Activated CD4-positive, alpha-beta T cell treated with anti-CD3 and anti-CD28 coated beads, Interleukin-2, amount 50 U/mL, for 4 hours (primary cell): ENCODE measurements around the gene ANO2.

Source experiments
- DNase-seq, 2 experiments: peaks; one replicate each; pipeline ENCODE4 v3.0.0-alpha.2; 2020

Gene ANO2

DNA sequence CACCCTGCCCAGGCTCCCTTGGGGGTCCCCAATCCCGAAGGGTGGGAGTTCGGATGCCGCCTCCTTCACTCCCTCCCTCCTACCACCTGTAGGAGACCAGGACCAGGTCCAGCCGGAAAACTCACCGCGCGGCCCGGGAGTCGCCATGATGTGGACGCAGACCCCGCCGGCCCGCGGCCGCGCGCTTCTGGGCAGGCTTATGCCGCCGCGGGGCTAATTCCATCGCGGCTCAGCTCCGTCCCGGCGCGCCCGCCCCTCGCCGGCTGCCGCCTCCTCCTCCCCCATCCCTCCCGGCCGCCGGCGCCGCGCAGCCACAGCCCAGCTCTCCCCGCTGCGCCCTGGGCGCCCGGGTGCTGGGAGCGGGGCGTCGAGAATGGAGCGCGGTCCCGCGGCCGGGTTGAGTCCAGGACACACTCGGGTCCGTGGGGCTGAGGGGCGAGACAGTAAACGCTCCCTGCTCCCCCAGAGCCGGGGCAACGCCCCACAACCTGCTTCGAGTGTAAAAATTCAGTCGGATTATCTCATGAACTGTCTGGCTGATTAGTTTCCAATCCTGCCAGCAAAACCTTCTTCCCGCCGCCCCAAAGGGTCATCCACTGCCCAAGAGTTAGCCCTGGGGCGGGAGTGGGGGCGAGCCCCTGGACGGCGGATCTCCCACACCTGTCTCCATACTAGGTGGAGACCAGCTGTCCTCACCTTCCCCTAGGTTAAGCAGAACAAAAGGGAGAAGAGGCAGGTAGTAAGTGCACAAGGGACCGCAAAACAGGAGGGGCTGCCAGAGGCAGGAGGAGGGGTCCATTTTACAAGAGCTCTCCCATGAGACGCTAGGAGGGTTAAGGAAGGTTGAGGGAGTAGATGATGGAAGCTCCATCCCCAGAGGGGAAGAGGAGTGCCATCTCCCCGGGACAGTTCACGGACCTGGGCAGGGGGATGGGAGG lies at the start of gene ANO2:
ANO2 (minus strand) TSS at position 189 of the 938 bp plus-strand sequence; CDS start at position 147, 42 bp downstream.
- no peak for DNase-seq

DNA sequence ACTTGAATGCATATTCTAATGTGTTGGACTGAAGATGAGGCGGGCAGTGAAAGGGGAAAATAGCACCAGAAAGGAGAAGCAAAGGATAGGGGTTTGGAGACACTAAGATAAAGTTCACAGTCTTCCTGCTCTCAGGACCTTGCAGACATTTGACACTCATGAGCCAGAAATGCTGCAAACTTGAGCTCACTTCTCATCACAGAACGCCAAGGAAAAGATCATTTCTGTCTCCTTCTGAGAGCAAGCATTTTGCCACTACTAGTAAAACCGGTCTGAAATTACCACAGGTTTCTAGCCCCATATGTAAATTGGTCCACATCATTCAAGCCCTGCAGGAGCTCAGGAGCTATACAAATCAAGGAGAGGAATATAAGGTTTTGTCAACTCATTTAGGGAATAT lies 44.6 kb upstream of the ANO2 start:
- DNase-seq: no peak

DNA sequence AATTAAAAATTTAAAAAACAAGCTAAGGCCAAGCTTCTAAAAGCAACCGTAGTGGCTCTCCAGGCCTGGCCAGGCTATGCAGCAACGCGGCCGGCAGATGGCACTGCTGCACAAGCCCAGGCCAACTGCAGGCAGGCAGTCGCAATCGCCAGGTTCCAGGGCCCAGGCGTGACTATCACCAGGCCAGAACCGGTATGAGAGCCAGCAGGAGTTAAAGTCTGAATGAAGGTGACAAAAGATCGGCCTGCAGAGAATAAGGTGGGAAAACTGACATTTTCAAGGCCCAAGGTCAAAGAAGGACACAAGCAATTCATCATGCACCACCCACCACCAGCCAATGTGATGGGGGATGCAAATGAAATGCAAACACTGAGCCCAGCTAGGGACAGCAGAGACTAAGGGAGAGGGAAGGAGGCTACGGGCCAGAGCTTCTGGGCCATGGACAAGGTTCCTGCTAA lies 43.6 kb upstream of the ANO2 start:
- DNase-seq: peak; percentile 57 to 62

DNA sequence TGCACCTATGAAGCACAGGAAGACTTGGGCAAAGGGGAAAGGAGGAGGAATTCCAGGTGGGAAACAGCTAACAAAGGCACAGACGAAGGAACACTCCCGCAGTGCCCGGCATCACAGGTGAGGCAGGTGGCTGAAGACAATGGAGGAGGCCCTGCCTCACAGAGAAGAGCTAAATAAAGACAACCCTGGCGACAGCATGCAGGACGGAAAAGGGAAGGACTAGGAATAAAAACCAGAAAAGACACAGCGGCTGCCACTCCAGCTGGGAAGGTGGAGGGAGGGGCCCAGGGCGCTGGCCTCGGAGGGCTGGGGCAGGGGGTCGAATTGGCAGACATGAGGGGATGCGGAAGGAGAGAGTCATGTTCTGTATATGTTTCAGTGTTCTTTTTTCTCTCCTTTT lies 43.0 kb upstream of the ANO2 start:
- no peak for DNase-seq

DNA sequence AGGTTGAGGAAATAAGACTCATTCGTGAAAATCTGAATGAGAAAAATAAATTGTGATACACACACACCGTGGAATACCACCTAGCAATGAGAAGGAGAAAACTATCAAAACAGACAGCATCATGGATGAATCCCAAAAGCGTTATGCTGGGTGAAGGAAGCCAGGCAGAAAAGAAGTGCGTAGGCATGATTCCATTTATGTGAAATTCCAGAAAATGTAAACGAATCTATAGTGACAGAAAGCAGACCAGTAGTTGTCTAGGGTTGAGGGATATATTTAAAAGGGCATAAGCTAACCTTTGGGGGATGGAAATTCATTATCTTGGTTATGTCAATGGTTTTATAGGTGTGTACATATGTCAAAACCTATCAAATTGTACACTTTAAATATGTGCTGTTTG lies 42.5 kb upstream of the ANO2 start:
- DNase-seq: no peak

DNA sequence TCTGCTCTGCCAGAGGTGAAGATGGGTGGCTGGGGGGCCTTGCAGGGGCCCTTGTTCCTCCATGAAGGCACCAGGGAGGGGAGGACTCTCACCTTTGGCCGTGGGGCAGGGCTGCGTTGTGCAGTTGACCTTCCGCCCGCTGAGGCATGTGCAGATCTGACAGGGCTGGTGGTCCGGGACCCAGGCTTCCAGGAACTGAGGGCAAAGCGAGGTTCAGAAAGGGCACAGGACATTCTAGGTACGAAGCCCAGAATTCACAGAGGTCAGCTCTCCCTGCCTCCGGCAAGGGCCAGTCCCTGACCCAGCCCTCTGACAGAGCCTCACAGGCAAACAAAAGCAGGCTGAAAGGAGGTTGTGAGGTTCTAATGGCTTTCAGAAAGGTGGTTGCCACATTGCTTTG lies 40.4 kb upstream of the ANO2 start:
- DNase-seq: no peak

DNA sequence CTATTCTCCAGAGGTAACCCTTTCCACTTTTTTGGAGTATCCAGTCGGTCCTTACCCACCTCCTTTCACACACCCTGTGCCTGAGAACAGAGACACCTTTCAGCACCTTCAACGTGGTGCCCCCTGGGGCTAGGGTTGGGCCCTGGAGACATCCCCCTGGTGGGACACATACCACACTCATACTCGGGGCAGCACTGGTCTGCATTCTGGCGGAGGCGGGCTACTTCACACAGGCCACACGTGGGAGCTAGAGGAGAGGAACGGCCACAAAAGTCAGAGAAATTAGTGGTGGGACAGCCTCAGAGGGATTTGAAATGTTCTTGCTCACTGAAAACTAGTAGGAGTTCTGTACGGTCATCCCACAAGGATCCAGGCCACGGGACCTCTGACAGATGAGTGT lies 39.8 kb upstream of the ANO2 start:
- no peak for DNase-seq

DNA sequence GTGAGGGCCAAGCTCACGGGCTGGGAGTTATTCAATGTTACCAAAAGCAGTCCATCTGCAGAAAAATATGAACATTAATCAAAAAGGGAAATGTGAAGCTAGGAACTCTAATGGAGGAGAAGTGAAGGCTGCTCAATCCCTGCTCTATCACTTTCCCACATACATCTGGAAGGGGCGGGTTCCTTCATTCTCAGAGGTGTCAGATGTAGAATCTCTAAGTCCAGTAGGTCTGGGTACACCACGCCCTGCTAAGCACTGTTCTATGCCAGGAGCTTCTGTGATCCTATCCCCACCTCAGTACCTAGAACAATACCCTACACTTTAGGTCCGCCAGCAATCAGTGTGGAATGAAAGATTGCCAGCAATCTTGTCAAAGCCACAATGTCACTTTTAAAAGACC lies 37.0 kb upstream of the ANO2 start:
- no peak for DNase-seq

DNA sequence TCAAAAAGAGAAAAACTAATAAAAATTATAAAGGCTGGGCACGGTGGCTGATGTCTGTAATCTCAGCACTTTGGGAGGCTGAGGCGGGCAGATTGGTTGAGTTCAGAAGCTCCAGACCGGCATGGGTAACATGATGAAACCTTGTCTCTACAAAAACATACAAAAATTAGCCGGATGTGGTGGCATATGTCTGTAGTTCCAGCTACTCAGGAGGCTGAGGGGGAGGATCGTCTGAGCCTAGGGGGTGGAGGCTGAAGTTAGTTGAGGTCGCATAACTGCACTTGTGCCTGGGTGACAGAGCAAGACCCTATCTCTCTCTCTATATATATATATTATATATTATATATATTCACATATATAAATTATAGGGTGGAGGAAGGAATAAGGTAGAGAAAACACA lies 32.5 kb upstream of the ANO2 start:
- no peak for DNase-seq

DNA sequence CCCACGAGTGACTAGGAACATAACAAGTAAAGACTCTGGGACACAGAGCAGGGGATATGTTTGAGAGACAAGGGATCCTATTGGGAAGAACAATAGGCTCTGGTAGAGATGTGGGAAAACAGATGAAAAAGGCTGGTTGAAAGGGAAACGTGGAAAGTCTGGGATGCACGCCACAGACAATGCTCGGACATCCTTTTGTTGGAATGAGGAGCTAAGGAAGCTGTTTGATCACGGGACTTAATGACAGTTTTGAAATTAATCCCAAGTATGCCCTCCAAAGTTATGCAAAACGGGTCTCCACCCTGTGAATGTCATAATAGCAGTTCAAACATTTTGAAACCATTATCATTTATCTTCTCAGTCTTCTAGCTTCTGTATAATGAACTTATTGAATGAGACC lies 31.7 kb upstream of the ANO2 start:
- no peak for DNase-seq

DNA sequence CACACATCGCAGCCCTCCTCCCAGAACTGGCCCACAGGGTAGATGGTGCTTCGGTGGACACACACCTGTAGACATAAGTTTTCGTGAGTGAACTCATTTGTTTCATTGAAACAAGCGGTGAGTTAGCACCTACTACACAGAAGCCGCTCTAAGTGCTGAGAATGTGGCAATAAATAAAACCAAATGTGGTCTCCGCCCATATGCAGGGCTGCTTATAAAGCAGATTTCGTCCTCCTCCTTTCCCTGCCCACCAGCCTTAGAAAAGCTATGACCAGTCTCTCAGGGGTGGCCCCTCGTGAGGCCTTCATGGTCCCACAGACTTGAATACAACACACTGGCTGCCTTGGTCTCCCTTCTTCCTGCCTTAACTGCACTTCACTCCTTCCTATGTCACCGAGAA lies 31.1 kb upstream of the ANO2 start:
- DNase-seq: no peak

DNA sequence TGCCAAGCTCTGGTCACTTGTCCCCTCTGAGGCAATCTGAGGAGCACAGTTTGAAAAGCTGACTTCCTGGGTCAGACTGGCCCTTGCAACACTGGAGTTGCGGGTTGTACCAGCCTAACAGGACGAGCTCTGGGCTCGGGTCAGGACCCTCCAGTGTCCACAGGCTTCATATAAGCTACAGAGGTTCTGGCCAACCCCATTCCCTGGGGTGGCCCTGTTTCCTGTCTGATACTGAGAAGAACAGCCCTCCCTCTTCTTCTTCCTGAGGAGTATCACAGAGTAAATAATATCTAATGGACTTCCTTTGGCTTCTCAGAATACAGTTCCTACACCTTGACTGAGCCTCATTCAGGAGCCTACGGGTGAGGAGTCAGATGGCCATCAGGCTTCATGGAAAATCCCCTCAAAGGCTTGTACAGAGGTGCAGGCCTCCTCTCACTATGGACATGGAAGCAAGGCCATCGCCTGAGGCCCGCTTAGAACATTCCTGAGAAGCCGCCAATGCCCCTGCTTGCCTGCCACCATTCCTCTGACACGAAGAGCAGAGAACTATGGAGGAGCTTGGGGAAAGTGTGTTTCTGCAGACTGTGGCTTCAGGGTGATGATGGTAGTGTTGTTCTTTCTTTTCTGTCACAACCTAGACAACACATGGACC lies 28.5 kb upstream of the ANO2 start:
- no peak for DNase-seq

DNA sequence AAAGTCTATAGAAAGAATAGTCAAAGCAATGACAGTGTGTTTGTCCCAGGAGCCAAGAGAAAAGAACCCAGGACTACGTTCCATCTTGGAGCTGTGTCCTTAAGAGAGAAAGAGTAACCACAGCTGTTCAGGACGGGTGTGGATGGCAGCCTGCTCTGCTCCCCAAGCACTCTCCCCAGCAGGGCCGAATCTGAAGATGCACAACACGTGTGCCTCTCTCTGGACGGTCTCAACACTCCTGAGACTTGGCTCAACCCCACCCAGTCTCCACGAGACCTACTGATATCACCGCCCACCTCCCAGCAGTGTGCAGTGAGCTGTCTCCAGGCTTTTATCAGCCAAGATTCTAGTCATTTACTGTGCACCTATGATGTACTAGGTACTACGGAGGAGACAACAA lies 27.3 kb upstream of the ANO2 start:
- DNase-seq: no peak

DNA sequence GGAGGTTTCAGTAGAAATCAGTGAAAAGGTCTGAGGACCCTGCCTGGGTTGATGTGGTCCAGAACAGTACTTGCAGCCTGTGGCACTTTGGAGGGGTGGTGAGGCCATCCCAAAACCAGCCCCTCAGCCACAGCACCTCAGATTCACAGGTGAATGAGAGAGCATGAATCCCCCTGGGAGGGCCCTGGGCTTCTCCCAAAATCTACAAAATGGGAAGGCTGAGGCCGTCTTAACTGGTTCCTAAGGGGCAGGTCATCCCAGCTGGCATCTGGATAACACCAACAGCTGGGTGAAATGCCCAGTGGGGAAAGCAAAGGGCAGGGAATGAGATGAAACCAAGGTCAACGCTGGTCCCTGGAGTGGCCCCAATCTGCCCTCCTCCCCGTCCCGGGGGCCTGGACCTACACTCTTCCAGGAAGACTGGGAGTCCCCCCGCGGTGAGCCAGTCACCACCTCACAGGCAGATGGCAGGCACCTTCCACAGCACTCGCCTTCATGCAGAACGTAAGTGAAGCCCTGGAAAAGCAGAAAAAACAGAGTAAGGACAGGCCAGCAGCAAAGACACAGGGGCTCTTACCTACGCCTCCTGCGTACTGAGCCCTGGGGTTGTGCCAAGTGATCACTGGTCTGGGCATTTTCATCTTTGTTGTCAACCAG lies 26.3 kb upstream of the ANO2 start:
- no peak for DNase-seq

DNA sequence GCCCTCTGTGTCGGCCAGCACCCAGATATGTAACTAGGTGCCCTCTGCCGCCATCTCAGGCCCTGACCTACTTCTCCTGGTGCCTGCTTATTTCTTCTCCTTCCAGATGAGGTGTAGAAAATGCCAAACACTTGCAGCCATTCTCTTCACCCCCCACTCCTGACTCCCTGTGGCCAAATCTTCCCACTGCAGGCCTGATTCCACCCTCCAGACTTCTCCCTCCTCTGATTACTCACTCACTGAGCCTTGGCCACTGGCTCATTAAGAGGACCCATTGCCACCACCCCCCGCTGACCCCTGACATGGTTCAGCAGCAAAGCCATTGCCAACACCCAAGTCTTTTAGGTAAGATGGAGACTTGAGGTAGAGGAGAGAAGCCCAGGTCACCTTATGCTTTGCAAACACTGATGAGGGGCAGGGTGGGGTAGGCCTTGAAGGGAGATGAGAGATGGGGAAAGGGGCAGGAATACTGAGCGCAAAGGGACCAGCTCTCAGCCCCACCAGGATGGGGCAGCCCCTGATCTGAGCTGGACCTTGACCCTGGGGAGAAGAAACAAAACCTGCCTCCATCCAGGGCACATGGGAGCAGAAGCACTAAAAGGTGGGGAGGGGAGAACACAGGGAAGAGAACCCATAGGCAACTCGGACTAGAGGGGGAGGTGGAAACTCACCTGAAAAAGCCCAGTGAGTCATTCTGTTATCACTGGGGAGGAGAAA lies 25.1 kb upstream of the ANO2 start:
- no peak for DNase-seq

DNA sequence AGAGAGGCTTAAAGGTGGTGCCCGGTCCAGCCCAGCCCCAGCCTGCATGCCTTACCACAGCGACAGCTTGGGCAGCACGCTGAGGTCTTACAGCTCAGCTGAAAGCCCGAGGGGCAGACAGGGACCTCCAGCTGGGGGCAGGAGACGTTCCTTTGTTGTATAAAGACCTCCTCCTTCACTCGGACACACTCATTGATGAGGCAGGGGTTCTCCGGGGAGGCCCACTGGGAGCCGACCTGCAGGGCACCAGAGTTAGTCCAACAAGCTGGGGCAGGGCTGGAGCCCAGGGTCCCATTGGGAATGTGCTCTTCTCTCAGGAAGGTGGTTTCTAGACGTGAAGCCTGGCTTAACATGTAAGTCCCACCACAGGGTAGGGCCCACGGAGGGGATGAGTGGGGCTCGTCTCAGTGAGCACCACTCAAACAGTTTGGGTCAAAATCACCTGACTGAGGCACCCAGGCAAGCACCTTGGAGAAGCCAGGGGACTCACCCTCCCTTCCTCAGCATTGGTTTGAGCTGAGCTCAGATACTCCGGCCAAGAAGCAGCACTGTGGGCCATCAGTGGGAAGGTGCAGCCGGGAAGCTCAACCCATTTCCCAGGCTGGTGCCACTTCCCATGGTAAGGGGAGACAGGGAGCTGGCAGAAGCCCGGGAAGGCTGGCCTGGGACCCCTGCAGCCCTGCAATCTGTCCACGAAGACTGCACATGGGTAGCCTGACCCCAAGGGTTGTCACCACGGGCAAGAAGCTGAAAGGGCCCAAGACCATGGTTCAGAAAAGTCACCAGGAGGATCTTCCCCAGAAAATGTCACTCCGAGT lies 24.3 kb upstream of the ANO2 start:
- no peak for DNase-seq

DNA sequence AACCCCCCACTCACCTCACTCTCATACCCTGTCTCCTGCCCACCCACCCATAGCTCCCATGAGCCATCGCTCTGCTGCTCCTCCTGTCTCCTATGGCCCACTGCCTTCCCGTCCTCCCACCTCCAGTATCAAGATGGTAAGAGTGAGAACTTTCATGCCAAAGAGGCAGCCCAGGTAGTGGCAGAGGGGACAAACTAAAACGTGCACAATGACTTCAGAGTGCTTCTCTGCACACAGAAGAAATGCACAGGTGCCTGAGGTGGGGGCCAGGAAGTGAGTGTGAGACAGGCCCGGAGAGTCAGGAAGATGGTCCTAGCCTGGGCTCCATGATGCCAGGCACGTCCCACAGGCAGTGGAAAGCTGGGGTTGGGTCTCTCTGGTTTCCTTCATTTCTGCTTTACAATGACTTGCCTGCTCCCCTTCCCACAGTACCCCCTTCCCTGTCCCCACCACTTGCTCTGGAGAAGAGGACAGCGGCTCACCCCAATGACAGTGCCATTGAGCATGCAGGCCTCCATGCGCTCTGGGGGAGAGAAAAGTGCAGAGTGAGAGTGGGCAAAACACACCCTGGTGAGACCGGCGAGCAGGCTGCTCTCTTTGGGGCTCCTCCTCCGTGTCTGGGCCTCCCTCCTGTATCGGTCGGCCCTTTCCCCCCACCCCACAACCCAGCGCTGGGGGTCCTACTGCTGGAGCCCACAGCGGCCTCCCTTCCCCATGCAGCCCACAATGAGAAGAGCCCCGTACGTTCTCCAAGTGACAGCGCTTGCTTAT lies 22.8 kb upstream of the ANO2 start:
- no peak for DNase-seq

DNA sequence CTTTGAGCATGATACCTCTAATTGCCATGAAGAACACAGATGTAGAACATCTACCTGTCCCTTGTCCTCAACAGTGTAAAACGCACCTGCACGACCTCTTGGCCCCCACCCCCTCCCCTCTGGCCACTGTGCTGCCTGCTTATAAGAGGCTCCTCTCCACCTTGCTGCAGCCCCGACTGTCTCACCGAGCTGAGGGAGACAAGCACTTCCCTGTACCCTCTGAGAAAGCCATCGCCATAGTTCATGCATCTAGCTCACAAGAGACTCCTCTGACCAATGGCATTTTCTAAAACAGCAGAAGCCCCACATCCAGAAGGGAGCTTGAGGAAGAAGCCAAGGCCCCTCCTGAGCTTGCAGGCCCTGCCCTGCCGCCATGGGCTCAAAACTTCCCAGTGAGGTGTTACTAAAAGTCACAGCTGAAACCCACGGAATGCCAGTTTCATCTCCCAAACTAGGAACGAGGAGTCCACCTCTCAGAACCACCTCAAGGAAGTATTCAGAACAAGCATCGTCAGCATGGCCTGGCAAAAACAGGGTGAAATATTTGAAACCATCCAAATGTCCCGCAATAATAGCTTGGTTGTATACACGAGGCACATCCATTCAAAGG lies 21.5 kb upstream of the ANO2 start:
- no peak for DNase-seq

DNA sequence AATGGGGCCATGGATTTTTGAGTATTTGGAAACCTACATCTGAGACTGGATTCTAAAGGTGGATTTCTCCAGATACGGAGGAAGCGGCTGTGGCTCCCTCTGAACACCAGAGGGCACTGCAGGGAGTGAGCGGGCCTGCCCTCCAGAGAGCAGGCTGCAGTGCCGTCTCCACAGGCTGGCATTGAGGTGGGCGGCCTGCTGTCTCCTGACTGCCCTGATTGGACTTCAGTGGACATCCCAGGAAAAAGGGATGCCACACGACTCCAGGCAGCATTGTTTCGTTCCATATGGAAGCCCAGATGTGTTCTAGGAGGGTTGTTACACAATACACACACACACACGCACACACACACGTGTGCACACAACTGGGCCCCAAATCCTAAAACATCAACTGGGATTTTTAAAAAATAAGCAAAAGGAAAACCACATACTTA lies 20.9 kb upstream of the ANO2 start:
- DNase-seq: peak; percentile 14 to 24
